GM12865 (cell line): Measurements from ENCODE around the gene TSPEAR.

Source experiments
- DNase-seq: peaks from one replicate; pipeline ENCODE4 v3.0.0; 2010; ENCODE audit warnings: low read depth
- H3K4me3 ChIP-seq: 2 replicates; pipeline ENCODE4 v1.5.1; 2011; ENCODE audit warnings: mild to moderate bottlenecking, low read depth, low read length, control low read depth
- TF ChIP-seq, protein P1 (sequence below): IDR thresholded peaks from 2 replicates; pipeline ENCODE4 v1.5.1; 2011; ENCODE audit warnings: low read length, control low read depth, low read depth, inconsistent platforms; ENCODE audit not compliant: insufficient read depth; ENCODE audit errors: missing control alignments

The TSPEAR gene

GRCh38 chr21:44519346-44520325 is 191.7 kb downstream of the TSPEAR start:
- no peak overlapping the region for H3K4me3 ChIP-seq
- DNase-seq = no peak
- TF ChIP-seq, protein P1, sequence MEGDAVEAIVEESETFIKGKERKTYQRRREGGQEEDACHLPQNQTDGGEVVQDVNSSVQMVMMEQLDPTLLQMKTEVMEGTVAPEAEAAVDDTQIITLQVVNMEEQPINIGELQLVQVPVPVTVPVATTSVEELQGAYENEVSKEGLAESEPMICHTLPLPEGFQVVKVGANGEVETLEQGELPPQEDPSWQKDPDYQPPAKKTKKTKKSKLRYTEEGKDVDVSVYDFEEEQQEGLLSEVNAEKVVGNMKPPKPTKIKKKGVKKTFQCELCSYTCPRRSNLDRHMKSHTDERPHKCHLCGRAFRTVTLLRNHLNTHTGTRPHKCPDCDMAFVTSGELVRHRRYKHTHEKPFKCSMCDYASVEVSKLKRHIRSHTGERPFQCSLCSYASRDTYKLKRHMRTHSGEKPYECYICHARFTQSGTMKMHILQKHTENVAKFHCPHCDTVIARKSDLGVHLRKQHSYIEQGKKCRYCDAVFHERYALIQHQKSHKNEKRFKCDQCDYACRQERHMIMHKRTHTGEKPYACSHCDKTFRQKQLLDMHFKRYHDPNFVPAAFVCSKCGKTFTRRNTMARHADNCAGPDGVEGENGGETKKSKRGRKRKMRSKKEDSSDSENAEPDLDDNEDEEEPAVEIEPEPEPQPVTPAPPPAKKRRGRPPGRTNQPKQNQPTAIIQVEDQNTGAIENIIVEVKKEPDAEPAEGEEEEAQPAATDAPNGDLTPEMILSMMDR = no peak

DNA sequence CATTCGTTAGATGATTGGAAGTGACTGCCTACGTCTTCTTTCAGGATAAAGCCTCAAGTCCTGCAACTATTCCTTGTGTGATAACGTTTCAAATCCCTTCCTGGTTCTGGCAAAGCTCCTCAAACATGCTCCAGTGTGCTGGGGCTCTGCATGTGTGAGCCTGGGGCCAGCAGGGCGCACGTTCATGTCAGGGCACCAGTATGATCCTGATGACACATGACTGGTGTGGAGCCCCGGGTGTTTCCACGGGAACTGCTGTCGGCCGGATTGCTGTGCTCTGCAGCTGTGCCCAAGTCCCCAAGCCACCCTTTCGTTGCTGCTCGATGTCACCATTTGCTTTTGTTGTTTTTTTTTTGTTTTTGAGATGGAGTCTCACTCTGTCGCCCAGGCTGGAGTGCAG is 192.7 kb downstream of the TSPEAR start:
- no peak overlapping the region for H3K4me3 ChIP-seq
- TF ChIP-seq, protein P1 = no peak
- DNase-seq = no peak

DNA sequence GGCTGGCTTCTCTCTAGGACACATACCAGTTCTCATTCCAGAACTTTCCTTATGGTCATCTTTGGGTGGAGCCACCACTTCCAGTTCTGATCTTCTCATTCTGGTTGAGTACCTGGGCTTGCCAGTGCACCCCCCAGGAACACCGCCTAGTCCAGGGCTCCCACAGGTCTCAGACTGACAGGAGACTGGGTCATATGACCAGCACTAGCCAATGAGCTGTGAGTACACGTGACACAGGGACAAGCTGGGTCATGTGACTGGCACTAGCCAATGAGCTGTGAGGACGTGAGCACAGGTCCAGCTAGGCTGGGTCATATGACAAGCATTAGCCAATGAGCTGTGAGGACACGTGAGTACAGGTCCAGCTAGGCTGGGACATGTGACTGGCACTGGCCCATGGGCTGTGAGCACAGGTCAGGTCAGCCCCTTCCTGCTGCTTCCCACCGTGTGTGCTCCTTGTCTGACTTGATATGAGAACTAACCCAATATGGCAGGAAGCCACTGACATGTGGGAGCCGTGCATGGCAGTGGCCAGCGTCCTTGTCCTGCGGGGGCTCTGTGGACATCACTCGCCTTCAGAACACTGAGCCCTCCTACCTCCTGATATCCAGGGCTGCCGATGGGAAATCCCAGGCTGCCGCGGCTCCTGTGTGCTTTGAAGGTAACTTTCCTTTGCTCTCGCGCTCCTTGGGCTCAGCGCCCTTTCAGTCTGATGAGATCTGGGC is 194.0 kb downstream of the TSPEAR start:
- no peak overlapping the region for H3K4me3 ChIP-seq
- peak; percentile 41 for DNase-seq
- TF ChIP-seq, protein P1 = no peak

GRCh38 chr21:44516828-44517174 is 194.6 kb downstream of the TSPEAR start:
- TF ChIP-seq, protein P1 = no peak
- H3K4me3 ChIP-seq = no peak overlapping the region
- DNase-seq = no peak

DNA sequence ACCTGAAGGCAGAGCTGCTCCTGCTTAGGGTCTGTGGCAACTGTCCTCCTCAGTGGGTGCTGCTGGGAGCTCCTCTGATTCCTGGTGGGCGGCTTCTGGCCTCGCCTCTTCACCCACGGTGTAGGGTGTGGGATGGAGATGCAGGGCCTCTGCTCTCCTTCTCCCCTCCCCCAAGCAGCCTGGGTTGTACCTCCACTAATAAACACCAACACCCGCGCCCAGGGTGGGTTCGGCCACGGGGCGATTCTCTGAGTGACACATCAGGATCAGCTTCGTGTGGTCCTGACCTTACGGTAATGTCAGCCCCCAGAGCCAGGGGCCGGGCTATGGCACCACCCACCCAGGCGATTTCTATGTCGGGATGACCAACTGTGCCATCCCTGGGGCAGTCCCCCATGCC is 195.0 kb downstream of the TSPEAR start:
- TF ChIP-seq, protein P1 = no peak

DNA sequence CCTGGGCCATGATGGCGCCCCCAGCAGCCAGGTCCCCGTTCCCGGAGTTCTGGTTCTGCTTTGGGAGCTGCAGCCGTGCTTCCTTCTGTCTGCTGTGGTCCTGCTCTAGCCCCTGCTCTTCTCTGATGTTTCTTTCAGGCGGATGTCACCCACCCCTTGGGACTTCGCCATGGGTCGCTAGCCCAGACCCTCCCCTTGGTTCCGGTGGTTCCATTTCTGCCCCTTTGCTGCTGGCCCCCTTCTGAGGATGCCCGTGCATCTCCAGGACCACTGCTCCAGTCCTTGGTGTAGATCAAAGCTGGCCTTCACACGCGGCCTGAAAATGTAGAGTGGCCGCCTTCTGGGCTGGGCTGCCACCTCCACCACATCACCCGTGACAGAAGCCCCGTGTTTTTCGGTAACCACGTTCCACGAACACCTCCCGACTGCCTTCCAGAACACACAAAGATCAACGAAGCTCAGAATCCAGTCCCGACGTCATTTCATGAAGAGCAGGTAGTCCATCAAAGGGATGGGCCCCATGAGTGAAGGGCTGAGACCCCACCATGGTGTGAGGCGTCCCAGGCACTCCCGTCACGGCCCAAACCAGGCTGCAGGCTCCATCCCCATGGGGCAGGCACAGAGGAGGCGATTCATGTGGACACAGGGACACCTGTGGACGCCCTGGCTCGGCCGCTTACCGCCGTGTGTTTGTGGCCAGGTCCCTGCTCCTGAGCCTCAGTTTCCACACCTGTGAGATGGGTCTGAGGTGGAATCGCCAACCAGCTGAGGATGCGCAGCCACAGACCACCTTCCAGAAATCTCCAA is 195.8 kb downstream of the TSPEAR start:
- H3K4me3 ChIP-seq = no peak overlapping the region
- no peak for DNase-seq
- TF ChIP-seq, protein P1 = no peak

More for the DNA sequence above, 195.0 kb downstream of the TSPEAR start:
- no peak overlapping the region for H3K4me3 ChIP-seq
- no peak for DNase-seq
